GM11168 (cell line): ENCODE data around the gene XPC.
"Not testable (repeated sequence)": the region's sequence is repeated elsewhere in the genome, so short reads cannot be mapped to it uniquely, and the experiment has no call there.

Source experiments
- in situ Hi-C: fragments of 300-500 bp; cut with MboI; formaldehyde crosslinking; loops from one replicate; pipeline ENCODE4 v1.12.0; 2022; ENCODE audit warnings: low sequenced_read_pairs; ENCODE audit not compliant: unreplicated experiment

The XPC gene

DNA sequence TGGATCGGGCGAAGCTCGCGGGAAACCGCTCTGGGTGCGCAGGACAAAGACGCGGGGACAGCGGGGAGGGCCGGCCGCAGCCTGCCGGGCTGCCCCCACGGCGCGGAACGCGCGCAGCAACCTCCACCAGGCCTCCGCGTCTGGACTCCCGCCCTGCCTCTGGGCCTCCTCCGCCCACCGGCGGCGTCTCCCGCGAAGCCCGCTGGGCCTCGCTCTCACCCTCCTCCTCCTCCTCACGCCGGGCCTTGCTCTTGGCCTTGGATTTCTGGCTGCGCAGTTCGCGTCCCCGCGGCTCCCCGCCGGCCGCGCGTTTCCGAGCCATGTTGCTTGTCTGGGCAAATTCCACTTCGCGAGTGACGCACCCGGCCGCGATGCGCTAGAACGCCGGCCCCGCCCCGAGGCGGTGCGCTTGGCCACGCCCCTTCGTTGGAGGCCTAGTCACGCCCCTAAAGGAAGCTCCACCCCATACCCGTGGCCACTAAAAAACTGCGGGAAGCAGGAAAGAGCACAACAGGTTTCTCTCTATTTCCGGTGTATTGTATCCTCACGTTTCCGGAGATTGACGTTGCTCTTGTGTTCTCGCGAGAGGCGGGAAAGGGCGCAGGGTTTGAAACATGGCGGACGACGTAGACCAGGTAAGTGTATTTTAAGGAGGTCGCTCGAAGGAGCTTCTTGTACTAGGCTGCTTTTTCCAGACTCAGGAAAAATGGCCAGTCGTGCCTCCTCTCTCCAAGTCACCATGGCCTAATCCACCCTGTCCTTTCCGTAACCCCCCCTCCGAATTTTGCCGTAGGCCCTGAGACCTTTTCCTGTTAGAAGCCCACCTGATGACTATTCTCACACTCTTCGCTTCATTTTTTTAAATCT, at the start of gene XPC, which contains the start of gene LSM3:
Gene XPC, minus strand, starts transcription at position 355 of the 867 bp plus-strand sequence. Its CDS starts 33 bp downstream, at position 322.
Gene LSM3, plus strand, starts transcription at position 571 of the 867 bp plus-strand sequence. Its CDS starts 44 bp downstream, at position 615.
- in situ Hi-C loops, result no loop called here

DNA sequence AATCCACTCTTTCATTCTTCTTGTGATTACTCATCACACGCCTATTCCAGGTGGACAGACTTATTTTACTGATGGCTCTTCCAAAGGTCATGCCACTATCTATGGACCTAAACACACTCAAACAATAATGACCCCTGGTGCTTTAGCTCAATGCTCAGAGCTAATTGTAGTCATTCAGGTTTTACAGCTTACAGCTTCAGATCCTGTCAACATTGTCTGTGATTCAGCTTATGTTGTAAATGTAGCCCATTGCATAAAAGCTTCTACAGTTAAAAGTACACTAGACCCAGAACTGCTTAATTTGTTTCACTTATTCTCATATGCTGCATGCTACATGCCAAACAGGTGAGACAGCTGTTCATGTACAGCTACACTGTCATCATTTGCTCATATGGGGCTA, 49.5 kb upstream of the XPC start:
- in situ Hi-C loops, result no loop called here

GRCh38 chr3:14226351-14226750, 48.0 kb upstream of the XPC start:
- in situ Hi-C loops, result not testable (repeated sequence)

- in situ Hi-C loops, result no loop called here
Observed at GRCh38 chr3:14225421-14225820, 47.0 kb upstream of the XPC start.

DNA sequence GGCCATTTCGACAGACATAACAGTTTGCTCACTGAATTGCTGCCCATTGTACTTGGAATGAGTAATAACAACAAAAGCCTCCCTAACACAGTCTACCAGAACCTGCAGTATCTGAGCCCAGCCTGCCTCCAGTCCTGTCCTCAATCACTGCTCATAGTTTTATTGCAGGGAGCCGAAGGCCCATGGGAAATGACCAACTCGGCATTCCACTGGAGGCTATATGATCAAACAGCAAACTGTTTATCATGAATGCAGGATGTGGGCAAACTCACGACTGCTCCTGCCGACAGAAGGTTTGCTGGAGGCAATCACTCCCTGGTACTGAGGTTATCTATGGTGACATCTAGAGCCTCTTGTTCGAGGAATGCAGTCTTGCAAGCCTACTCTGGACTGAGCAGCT, 46.5 kb upstream of the XPC start:
- in situ Hi-C loops, result no loop called here

GRCh38 chr3:14223595-14223994, 45.2 kb upstream of the XPC start:
- in situ Hi-C loops, result no loop called here

GRCh38 chr3:14222900-14223594, 44.6 kb upstream of the XPC start:
- in situ Hi-C loops, result no loop called here

GRCh38 chr3:14222457-14222856, 44.1 kb upstream of the XPC start:
- in situ Hi-C loops, result no loop called here

- in situ Hi-C loops, result no loop called here
Observed at GRCh38 chr3:14221902-14222301, 43.5 kb upstream of the XPC start.

- in situ Hi-C loops, result no loop called here
Observed at GRCh38 chr3:14220933-14221332, 42.5 kb upstream of the XPC start.

DNA sequence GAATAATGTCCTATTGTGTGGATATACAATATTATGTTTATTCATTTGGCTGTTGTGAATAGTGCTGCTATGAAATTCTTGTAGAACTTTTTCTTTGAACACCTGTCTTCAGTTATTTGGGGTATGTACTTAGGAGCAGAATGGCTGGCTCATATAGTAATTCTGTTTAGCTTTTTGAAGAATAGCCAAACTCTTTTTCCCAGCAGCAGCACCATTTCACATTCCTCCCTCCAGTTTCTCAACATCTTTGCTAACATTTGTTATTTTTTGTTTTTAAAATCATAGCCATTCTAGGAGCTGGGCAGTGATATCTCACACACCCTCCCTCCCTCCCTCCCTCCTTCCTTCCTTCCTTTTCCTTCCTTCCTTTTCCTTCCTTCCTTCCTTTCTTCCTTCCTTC, 40.0 kb upstream of the XPC start:
- in situ Hi-C loops, result no loop called here

GRCh38 chr3:14216257-14217048, 38.1 kb upstream of the XPC start:
- in situ Hi-C loops, result no loop called here

GRCh38 chr3:14214764-14215163, 36.4 kb upstream of the XPC start:
- in situ Hi-C loops, result no loop called here

- in situ Hi-C loops, result no loop called here
Observed at GRCh38 chr3:14213066-14213774, 34.8 kb upstream of the XPC start.

DNA sequence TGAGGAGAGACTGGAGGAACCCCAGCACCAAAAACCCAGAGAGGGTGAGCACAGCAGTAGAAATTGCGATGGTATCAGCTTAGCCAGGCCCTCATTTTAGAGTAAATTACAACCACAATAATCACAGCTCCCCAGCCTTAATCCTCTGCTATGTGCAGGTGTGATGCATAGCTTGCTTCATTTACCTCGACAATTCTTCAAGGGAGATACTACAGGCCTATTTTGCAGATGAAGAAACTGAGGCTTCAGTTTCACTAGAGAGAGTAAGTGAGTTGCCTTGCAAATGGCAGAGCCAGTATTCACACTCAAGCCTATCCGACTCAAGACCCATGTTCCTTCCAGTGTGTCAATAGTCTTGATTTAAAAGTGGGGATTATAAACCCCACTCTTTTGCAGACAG, 33.6 kb upstream of the XPC start:
- in situ Hi-C loops, result no loop called here

DNA sequence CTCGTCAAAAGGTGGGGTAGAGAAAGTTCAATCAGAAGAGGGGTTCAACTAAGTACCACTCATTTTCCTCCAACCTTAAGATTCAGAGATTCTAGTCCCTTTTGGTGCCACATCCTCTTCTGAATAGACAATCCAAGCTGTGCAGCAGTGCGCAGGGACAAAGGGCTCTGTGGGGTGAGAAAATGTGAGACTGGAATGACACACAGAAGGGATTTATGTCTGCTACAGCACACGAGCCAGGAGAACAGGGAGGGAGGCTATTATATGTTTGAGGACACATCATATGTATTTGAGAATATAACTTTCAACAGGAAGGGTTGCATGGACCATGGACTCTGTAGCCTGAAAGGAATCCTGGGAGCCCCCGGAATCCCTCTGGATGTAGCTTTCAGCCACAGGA, 33.2 kb upstream of the XPC start:
- in situ Hi-C loops, result no loop called here

- in situ Hi-C loops, result no loop called here
Observed at GRCh38 chr3:14210843-14211594, 32.6 kb upstream of the XPC start.

GRCh38 chr3:14210290-14210688, 31.9 kb upstream of the XPC start:
- in situ Hi-C loops, result no loop called here

DNA sequence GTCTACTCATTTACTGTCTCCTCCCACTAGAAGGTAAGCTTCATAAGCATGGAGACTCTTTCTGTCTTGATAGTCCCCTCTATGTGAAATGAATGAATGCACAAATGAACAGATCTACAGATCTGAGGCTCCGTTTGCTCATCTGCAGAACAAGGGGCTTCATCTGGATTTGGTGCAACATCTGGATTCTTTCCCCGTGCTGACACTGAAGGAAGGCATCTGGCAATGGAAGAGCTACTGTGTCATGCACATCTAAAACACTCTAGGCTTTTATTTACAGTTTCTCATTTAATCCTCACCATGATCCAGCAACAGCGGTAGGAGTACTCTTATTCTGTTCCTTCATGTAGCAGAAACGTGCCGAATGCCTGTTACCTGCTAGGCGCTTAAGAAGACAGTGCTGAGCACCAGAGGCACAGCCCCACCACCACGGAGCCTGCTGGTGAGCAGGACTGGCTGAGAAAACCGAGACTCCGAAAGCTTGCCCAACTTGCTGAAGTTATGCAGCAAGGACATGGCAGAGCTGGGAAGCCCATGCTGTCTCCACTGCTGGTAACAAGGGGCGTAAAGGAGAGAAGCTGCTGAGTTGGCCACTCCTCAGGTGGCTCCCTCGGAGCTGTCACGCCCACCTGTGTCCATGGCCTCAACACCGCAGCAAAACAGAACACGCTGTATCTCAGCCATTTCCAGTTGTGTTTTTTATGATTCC, 31.3 kb upstream of the XPC start:
- in situ Hi-C loops, result no loop called here
